HCT116 (cell line): Measurements from ENCODE around the gene ANO9. TPM values are rescaled to one million over a fixed set of nuclear protein-coding genes. Genes with fewer than 3 reads are reported as not detected.

Experiments used
- ATAC-seq: fragments of 200-7000 bp; cut with Tn5 transposase; 2 replicates; pipeline ENCODE4 v1.9.1; 2020; ENCODE audit warnings: mild to moderate bottlenecking, moderate library complexity
- BruUV-seq: library from RNA; stranded (reverse); fragments of 400-500 nt; replicated peaks from 2 replicates; lab custom pipeline; 2021; lab: Mats Ljungman, UMichigan
- CTCF ChIA-PET: fragments of 300-600 bp; sonication (Branson Sonifier 250); formaldehyde crosslinking; loops from one replicate; lab custom pipeline; 2021; ENCODE audit warnings: antibody characterized with exemption; lab: Charles Lee
- POLR2A ChIA-PET: fragments of 300-600, 350-600 bp; sonication (Branson Sonifier 250); formaldehyde crosslinking; loops from one replicate; lab custom pipeline; 2021; ENCODE audit warnings: antibody characterized with exemption; lab: Charles Lee
- RAD21 ChIA-PET, 2 experiments: fragments of 300-600 bp; sonication (Branson Sonifier 250); formaldehyde crosslinking; loops; one replicate each; lab custom pipeline; 2023; ENCODE audit warnings: low total read pairs in 2 of 2; ENCODE audit not compliant: uncharacterized antibody in 2 of 2, unreplicated experiment in 2 of 2, low non-redundant PET in 1 of 2; lab: Charles Lee
- DNase-seq: peaks from one replicate; pipeline ENCODE4 v3.0.0-alpha.2; 2010; ENCODE audit warnings: low read depth, low spot score
- H2AFZ ChIP-seq: fragments of 200-600 bp; shearing (Covaris generic), sonication (generic); 2 replicates; pipeline ENCODE4 v1.6.1; 2017; ENCODE audit warnings: low read depth, mixed run types, mixed read lengths, antibody characterized with exemption, low read length; ENCODE audit not compliant: poor library complexity, severe bottlenecking
- H3K27ac ChIP-seq: 2 replicates; pipeline ENCODE4 v1.5.1; 2012; ENCODE audit warnings: low read depth, low read length
- H3K27me3 ChIP-seq: fragments of 200-600 bp; sonication (generic); 2 replicates; pipeline ENCODE4 v1.6.1; 2016; ENCODE audit warnings: mixed run types, low read length, mixed read lengths; ENCODE audit not compliant: insufficient read depth
- H3K36me3 ChIP-seq, 2 experiments: fragments of 200-500 bp in 1 of 2; fragments of 200-600 bp in 1 of 2; sonication (Bioruptor generic) in 1 of 2; sonication (generic) in 1 of 2; 2 replicates each; pipeline versions ENCODE4 v1.5.1 to v1.6.1; 2014 to 2016; ENCODE audit warnings: low read length in 2 of 2, inconsistent platforms in 1 of 2, mixed read lengths in 1 of 2, mixed run types in 1 of 2; ENCODE audit not compliant: insufficient read depth in 2 of 2, control insufficient read depth in 1 of 2
- H3K4me1 ChIP-seq, 2 experiments: fragments of 200-600 bp in 1 of 2; sonication (generic) in 1 of 2; 2 replicates each; pipeline versions ENCODE4 v1.5.1 to v1.6.1; 2012 to 2017; ENCODE audit warnings: low read length in 2 of 2, inconsistent platforms in 1 of 2, mild to moderate bottlenecking in 1 of 2, mixed read lengths in 1 of 2, mixed run types in 1 of 2, moderate library complexity in 1 of 2; ENCODE audit not compliant: insufficient read depth in 2 of 2, control insufficient read depth in 1 of 2
- H3K4me2 ChIP-seq: fragments of 200-600 bp; sonication (generic); 2 replicates; pipeline ENCODE4 v1.6.1; 2017; ENCODE audit warnings: mixed run types, low read length, mixed read lengths
- H3K4me3 ChIP-seq, 2 experiments: fragments of 200-600 bp in 1 of 2; sonication (generic) in 1 of 2; replicated peaks in 1 of 2; 2 replicates each; pipeline ENCODE4 v1.5.1; 2011 to 2016; ENCODE audit warnings: low read length in 2 of 2, control low read depth in 1 of 2, low read depth in 1 of 2, mild to moderate bottlenecking in 1 of 2, mixed read lengths in 1 of 2, mixed run types in 1 of 2
- H3K79me2 ChIP-seq: fragments of 200-600 bp; sonication (generic); 2 replicates; pipeline ENCODE4 v1.6.1; 2017; ENCODE audit warnings: mild to moderate bottlenecking, mixed run types, low read length, moderate library complexity, mixed read lengths; ENCODE audit not compliant: insufficient read depth
- H3K9ac ChIP-seq: fragments of 200-600 bp; sonication (generic); 2 replicates; pipeline ENCODE4 v1.6.1; 2016; ENCODE audit warnings: low read length, mixed read lengths
- H3K9me2 ChIP-seq: fragments of 200-600 bp; sonication (generic), shearing (Covaris generic); 2 replicates; pipeline ENCODE4 v1.6.1; 2017; ENCODE audit warnings: mixed run types, mild to moderate bottlenecking, moderate library complexity; ENCODE audit not compliant: insufficient read depth
- H3K9me3 ChIP-seq, 2 experiments: fragments of 200-500 bp in 1 of 2; fragments of 200-600 bp in 1 of 2; sonication (Bioruptor generic) in 1 of 2; sonication (generic) in 1 of 2; 2 replicates each; pipeline ENCODE4 v1.6.1; 2014 to 2017; ENCODE audit warnings: low read length in 2 of 2, mixed read lengths in 2 of 2, inconsistent platforms in 1 of 2, low read depth in 1 of 2, mild to moderate bottlenecking in 1 of 2, mixed run types in 1 of 2, moderate library complexity in 1 of 2; ENCODE audit not compliant: control insufficient read depth in 1 of 2, insufficient read depth in 1 of 2
- H4K20me1 ChIP-seq: fragments of 200-600 bp; sonication (generic), shearing (Covaris generic); 2 replicates; pipeline ENCODE4 v1.6.1; 2017; ENCODE audit warnings: mixed run types, mild to moderate bottlenecking, moderate library complexity; ENCODE audit not compliant: insufficient read depth
- ATF3 ChIP-seq: IDR thresholded peaks from 2 replicates; pipeline ENCODE4 v1.6.1; 2012
- CEBPB ChIP-seq: IDR thresholded peaks from 2 replicates; pipeline ENCODE4 v1.6.1; 2012; ENCODE audit warnings: low read depth
- EGR1 ChIP-seq: IDR thresholded peaks from 2 replicates; pipeline ENCODE4 v1.6.1; 2012; ENCODE audit warnings: low read depth
- ELF1 ChIP-seq: IDR thresholded peaks from 2 replicates; pipeline ENCODE4 v1.6.1; 2012; ENCODE audit warnings: low read depth, borderline replicate concordance
- EZH2 ChIP-seq: fragments of 200-600 bp; sonication (generic); IDR thresholded peaks from 2 replicates; pipeline ENCODE4 v1.6.1; 2017; ENCODE audit warnings: antibody characterized with exemption, mixed run types
- EZH2phosphoT487 ChIP-seq: fragments of 200-600 bp; IDR thresholded peaks from 2 replicates; pipeline ENCODE4 v1.6.1; 2018; ENCODE audit warnings: antibody characterized with exemption, borderline replicate concordance
- FOSL1 ChIP-seq: IDR thresholded peaks from 2 replicates; pipeline ENCODE4 v1.6.1; 2012; ENCODE audit warnings: low read depth
- MAX ChIP-seq: IDR thresholded peaks from 2 replicates; pipeline ENCODE4 v1.6.1; 2012
- POLR2A ChIP-seq: IDR thresholded peaks from 2 replicates; pipeline ENCODE4 v1.7.0; 2011; ENCODE audit warnings: borderline replicate concordance; ENCODE audit not compliant: insufficient read depth, insufficient read length; ENCODE audit errors: extremely low read depth
- RAD21 ChIP-seq: IDR thresholded peaks from 2 replicates; pipeline ENCODE4 v1.6.1; 2012; ENCODE audit warnings: low read depth, mild to moderate bottlenecking
- REST ChIP-seq: IDR thresholded peaks from 2 replicates; pipeline ENCODE4 v1.6.1; 2012; ENCODE audit warnings: low read depth
- SIN3A ChIP-seq: IDR thresholded peaks from 2 replicates; pipeline ENCODE4 v1.6.1; 2012; ENCODE audit warnings: low read depth
- SP1 ChIP-seq: IDR thresholded peaks from 2 replicates; pipeline ENCODE4 v1.6.1; 2012; ENCODE audit warnings: low read depth
- SRF ChIP-seq: IDR thresholded peaks from 2 replicates; pipeline ENCODE4 v1.6.1; 2012; ENCODE audit warnings: low read depth
- TCF7L2 ChIP-seq: IDR thresholded peaks from 2 replicates; pipeline ENCODE4 v1.7.0; 2011; ENCODE audit warnings: borderline replicate concordance, inconsistent platforms; ENCODE audit not compliant: insufficient read depth, insufficient read length; ENCODE audit errors: extremely low read depth
- YY1 ChIP-seq: IDR thresholded peaks from 2 replicates; pipeline ENCODE4 v1.6.1; 2011; ENCODE audit warnings: low read length, low read depth, moderate library complexity, mild to moderate bottlenecking; ENCODE audit not compliant: insufficient replicate concordance; ENCODE audit errors: extremely low read depth
- ZBTB33 ChIP-seq: IDR thresholded peaks from 2 replicates; pipeline ENCODE4 v1.6.1; 2011; ENCODE audit warnings: mild to moderate bottlenecking, low read length, moderate library complexity; ENCODE audit not compliant: insufficient replicate concordance; ENCODE audit errors: extremely low read depth
- ZFX ChIP-seq: fragments of 450-650 bp; IDR thresholded peaks from 2 replicates; pipeline ENCODE4 v1.6.1; 2017
- ZNF274 ChIP-seq: fragments of 200-500 bp; sonication (Bioruptor generic); IDR thresholded peaks from 2 replicates; pipeline ENCODE4 v1.6.1; 2014; ENCODE audit warnings: mild to moderate bottlenecking, low read depth, low read length, inconsistent platforms
- intact Hi-C: fragments of 100-400 bp; cut with micrococcal nuclease; formaldehyde crosslinking; loops from 2 replicates; pipeline ENCODE4 v1.10.0; 2022
- total RNA-seq: library from RNA; stranded (reverse); gene quantifications from one replicate; pipeline ENCODE4 v1.2.1, GENCODE V29; 2021; ENCODE audit not compliant: unreplicated experiment

Gene ANO9
- total RNA-seq, 1 experiment from 2014 or later = 70.3 TPM

GRCh38 chr11:399731-400211 is 42.0 kb downstream of the ANO9 start (continued):
- no peak for TF ChIP-seq EZH2phosphoT487
- TF ChIP-seq, all 23 proteins: peak for 0

- Histone ChIP-seq H3K4me3 (no peak overlapping the region), H2AFZ (no peak overlapping the region), H3K4me1 (peaks cover 9 to 18% of the 10 kb centered on the region in 2 experiments; a peak in 3 of 4 replicates), H3K9ac (no peak overlapping the region), H3K79me2 (peaks cover 37% of the 10 kb centered on the region), H4K20me1 (no peaks in the 10 kb centered on the region), H3K4me2 (no peak overlapping the region), H3K36me3 (peaks cover 9 to 45% of the 10 kb centered on the region in 2 experiments; a peak in 3 of 4 replicates), H3K27me3 (no peaks in the 10 kb centered on the region), H3K9me2 (no peaks in the 10 kb centered on the region), H3K9me3 (no peaks in the 10 kb centered on the region), H3K27ac (no peak overlapping the region)
- no TSS peak for BruUV-seq
- intact Hi-C loops = loop anchor here (10.0 kb wide), 1 partner anchor 94 kb away; the partner anchor contains the start of gene IFITM2
- CTCF ChIA-PET = no interaction called here
- DNase-seq (no peak), ATAC-seq (no peak)
- RAD21 ChIA-PET = no interaction called here
- POLR2A ChIA-PET = no interaction called here
- no peak for TF ChIP-seq POLR2A
- no peak for TF ChIP-seq SRF
- TF ChIP-seq EZH2 = no peak
- no peak for TF ChIP-seq YY1
- TF ChIP-seq CEBPB = no peak
- TF ChIP-seq RAD21 = no peak
- TF ChIP-seq EGR1 = no peak
- TF ChIP-seq MAX = no peak
- no peak for TF ChIP-seq ZBTB33
- no peak for TF ChIP-seq TCF7L2
- TF ChIP-seq REST = no peak
- no peak for TF ChIP-seq ELF1
- no peak for TF ChIP-seq ZFX
- TF ChIP-seq FOSL1 = no peak
- TF ChIP-seq ATF3 = no peak
- no peak for TF ChIP-seq ZNF274
- TF ChIP-seq SP1 = no peak
- TF ChIP-seq SIN3A = no peak
Observed at GRCh38 chr11:398826-399225, 43.0 kb downstream of the ANO9 start.
